Muscle layer of colon (tissue), 2 donors: Measurements from ENCODE around the gene AKTIP.
"Not testable (repeated sequence)": the region's sequence is repeated elsewhere in the genome, so short reads cannot be mapped to it uniquely, and the experiment has no call there.

Source experiments
- H3K27ac ChIP-seq: one replicate; pipeline ENCODE4 v1.7.0; 2013; ENCODE audit warnings: low read depth, mild to moderate bottlenecking, low read length, moderate library complexity
- H3K27me3 ChIP-seq, 2 donors: one replicate each; pipeline ENCODE4 v1.7.0; 2013; ENCODE audit warnings: low read length in 2 of 2, mild to moderate bottlenecking in 2 of 2; ENCODE audit not compliant: insufficient read depth in 2 of 2, control insufficient read depth in 1 of 2
- H3K36me3 ChIP-seq: one replicate; pipeline ENCODE4 v1.7.0; 2013; ENCODE audit warnings: mild to moderate bottlenecking, low read length; ENCODE audit not compliant: insufficient read depth
- H3K4me1 ChIP-seq: one replicate; pipeline ENCODE4 v1.7.0; 2013; ENCODE audit warnings: mild to moderate bottlenecking, low read length; ENCODE audit not compliant: insufficient read depth
- H3K4me3 ChIP-seq, 2 donors: one replicate each; pipeline ENCODE4 v1.7.0; 2013; ENCODE audit warnings: low read length in 2 of 2, low read depth in 1 of 2, mild to moderate bottlenecking in 1 of 2, moderate library complexity in 1 of 2
- H3K9ac ChIP-seq: one replicate; pipeline ENCODE4 v1.7.0; 2013; ENCODE audit warnings: low read length
- H3K9me3 ChIP-seq: one replicate; pipeline ENCODE4 v1.7.0; 2013; ENCODE audit warnings: mild to moderate bottlenecking, low read length
- donor health status: abdominal sarcoma.
- donor health status: Adenocarcinoma of cecum.

The AKTIP gene

GRCh38 chr16:53502331-53503269 lies at the start of gene AKTIP:
Gene AKTIP (minus strand): TSS chr16:53503209. CDS start chr16:53500259, 2,950 bp downstream.
- Histone ChIP-seq H3K4me3 (peak within 1 kb of the TSS; percentile 69 to 76), H3K9me3 (no peaks in the 10 kb centered on the region), H3K36me3 (peaks cover 13% of the 10 kb centered on the region), H3K27me3 (no peaks in the 10 kb centered on the region), H3K9ac (peak within 1 kb of the TSS; percentile 41), H3K27ac (peak within 1 kb of the TSS; percentile 92), H3K4me1 (peaks cover 25% of the 10 kb centered on the region)

DNA sequence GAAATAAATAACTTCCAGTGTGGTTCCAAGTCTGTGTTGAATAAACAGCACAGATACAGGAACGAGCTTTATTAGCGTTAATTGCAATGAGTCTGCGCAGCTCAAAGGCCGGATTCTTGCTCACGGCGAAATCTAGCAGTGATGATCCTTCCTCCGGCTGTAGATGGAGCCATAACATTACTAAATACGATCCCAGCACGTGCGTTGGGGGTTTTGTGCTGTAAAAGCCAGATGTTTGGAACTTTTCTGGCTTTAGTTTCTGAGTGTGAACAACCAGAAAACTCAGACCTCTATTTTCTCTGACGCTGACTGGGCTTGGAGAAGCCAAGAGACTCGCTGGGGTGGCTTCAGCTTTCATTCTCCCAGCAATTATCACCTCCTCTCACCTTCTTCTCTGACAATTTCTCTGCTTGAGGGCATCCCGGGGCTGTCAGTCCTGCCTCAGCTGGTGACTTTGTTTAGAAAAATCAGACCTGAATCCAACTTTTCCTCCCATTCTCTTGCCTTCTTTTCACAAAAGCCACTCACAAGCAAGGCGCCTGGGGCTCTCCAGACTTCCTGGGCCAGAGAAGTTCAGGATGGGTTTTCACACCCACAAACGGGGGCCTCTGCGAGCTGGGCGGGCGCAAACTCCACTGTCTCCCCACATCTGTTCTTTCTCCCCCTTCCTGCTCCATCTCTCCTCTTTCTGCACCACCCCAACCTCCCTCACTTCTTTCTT lies 47.1 kb upstream of the AKTIP start:
- Histone ChIP-seq H3K9me3 (no peaks in the 10 kb centered on the region), H3K27ac (no peak overlapping the region), H3K9ac (no peak overlapping the region)

GRCh38 chr16:53546988-53547391 lies 44.0 kb upstream of the AKTIP start:
- Histone ChIP-seq H3K36me3 (no peaks in the 10 kb centered on the region), H3K4me3 (no peak overlapping the region), H3K4me1 (peaks cover 8% of the 10 kb centered on the region), H3K9me3 (no peaks in the 10 kb centered on the region), H3K27ac (no peak overlapping the region), H3K27me3 (no peaks in the 10 kb centered on the region), H3K9ac (no peak overlapping the region)

More for the DNA sequence above, 47.1 kb upstream of the AKTIP start:
- H3K27me3 ChIP-seq, result no peaks in the 10 kb centered on the region
- H3K36me3 ChIP-seq, result no peaks in the 10 kb centered on the region
- H3K4me1 ChIP-seq, result peaks cover 8% of the 10 kb centered on the region
- no peak overlapping the region for H3K4me3 ChIP-seq

- Histone ChIP-seq H3K4me1 (peaks cover 8% of the 10 kb centered on the region), H3K27me3 (no peaks in the 10 kb centered on the region), H3K9ac (no peak overlapping the region), H3K27ac (no peak overlapping the region), H3K9me3 (no peaks in the 10 kb centered on the region), H3K36me3 (no peaks in the 10 kb centered on the region), H3K4me3 (no peak overlapping the region)
These were observed 42.4 kb upstream of the AKTIP start for GRCh38 chr16:53545433-53545832.

- H3K36me3 ChIP-seq, result no peaks in the 10 kb centered on the region
- no peaks in the 10 kb centered on the region for H3K4me1 ChIP-seq
- no peaks in the 10 kb centered on the region for H3K27me3 ChIP-seq
- no peak overlapping the region for H3K4me3 ChIP-seq
- no peak overlapping the region for H3K9ac ChIP-seq
- H3K27ac ChIP-seq, result no peak overlapping the region
- no peaks in the 10 kb centered on the region for H3K9me3 ChIP-seq
These were observed 39.3 kb upstream of the AKTIP start for GRCh38 chr16:53542283-53542682.

- Histone ChIP-seq H3K9me3 (no peaks in the 10 kb centered on the region), H3K27ac (no peak overlapping the region), H3K9ac (no peak overlapping the region), H3K27me3 (no peaks in the 10 kb centered on the region), H3K4me1 (no peaks in the 10 kb centered on the region), H3K4me3 (no peak overlapping the region), H3K36me3 (no peaks in the 10 kb centered on the region)
These were observed 38.3 kb upstream of the AKTIP start for GRCh38 chr16:53541326-53541725.

GRCh38 chr16:53539759-53540718 lies 37.0 kb upstream of the AKTIP start:
- not testable (repeated sequence) for H3K36me3 ChIP-seq, H3K4me3 ChIP-seq, H3K27me3 ChIP-seq, H3K4me1 ChIP-seq, H3K9ac ChIP-seq, H3K9me3 ChIP-seq, H3K27ac ChIP-seq

GRCh38 chr16:53539346-53539745 lies 36.3 kb upstream of the AKTIP start:
- H3K4me1 ChIP-seq, H3K27me3 ChIP-seq, H3K9ac ChIP-seq, H3K36me3 ChIP-seq, H3K27ac ChIP-seq, H3K4me3 ChIP-seq, H3K9me3 ChIP-seq: not testable (repeated sequence)

DNA sequence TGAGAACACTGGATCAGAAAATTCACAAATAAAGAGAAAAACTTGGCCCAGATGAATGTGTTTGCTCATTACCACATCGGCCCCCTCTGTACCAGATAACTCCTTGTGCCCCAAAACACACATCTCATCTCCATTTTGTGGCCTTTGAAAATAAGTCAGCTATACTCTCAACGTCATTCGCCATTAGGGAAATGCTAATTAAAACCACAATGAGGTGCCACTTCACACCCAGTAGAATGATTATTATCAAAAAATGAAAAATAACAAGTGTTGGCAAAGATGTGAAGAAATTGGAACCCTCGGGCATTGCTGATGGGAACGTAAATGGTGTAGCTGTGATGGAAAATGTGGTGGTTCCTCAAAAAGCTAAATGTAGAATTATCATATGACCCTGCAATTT lies 34.6 kb upstream of the AKTIP start:
- no peaks in the 10 kb centered on the region for H3K27me3 ChIP-seq
- H3K9me3 ChIP-seq, result no peaks in the 10 kb centered on the region
- H3K9ac ChIP-seq, result no peak overlapping the region
- H3K4me1 ChIP-seq, result peaks cover 3% of the 10 kb centered on the region
- H3K4me3 ChIP-seq, result no peak overlapping the region
- H3K36me3 ChIP-seq, result no peaks in the 10 kb centered on the region
- H3K27ac ChIP-seq, result no peak overlapping the region

DNA sequence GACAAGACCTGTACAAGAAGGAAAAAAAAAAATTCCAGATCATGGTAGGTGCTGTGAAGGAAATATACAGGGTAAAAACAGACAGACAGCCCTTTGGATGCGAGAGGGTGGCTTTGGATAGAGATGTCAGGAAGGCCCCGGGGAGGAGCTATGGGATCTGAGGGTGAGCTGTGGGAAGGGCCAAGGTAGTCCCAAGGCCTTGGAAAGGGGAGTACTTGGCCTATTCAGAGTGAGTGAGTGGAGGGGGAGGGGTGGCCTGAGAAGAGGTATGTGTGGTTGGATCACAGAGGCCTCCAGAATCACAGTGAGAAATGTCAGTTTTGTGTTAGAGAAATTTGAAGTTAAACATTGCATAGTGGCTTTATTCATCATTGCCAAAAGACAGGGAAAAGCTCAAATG lies 31.2 kb upstream of the AKTIP start:
- H3K4me1 ChIP-seq, result peaks cover 3% of the 10 kb centered on the region
- H3K27ac ChIP-seq, result no peak overlapping the region
- H3K36me3 ChIP-seq, result no peaks in the 10 kb centered on the region
- no peak overlapping the region for H3K4me3 ChIP-seq
- no peaks in the 10 kb centered on the region for H3K9me3 ChIP-seq
- H3K9ac ChIP-seq, result no peak overlapping the region
- no peaks in the 10 kb centered on the region for H3K27me3 ChIP-seq

GRCh38 chr16:53530741-53531140 lies 27.7 kb upstream of the AKTIP start:
- peaks cover 3% of the 10 kb centered on the region for H3K4me1 ChIP-seq
- no peak overlapping the region for H3K9ac ChIP-seq
- no peak overlapping the region for H3K27ac ChIP-seq
- H3K9me3 ChIP-seq, result no peaks in the 10 kb centered on the region
- H3K36me3 ChIP-seq, result no peaks in the 10 kb centered on the region
- no peaks in the 10 kb centered on the region for H3K27me3 ChIP-seq
- no peak overlapping the region for H3K4me3 ChIP-seq
